ENCODE results near the gene RCBTB2. TPM values are rescaled to one million over a fixed set of nuclear protein-coding genes. Genes with fewer than 3 reads are reported as not detected.
A peak's percentile ranks its signal among the peaks of the same experiment; 100 is the strongest.

Gene RCBTB2
- total and polyA plus RNA-seq, 2 donors (not counting 3 experiments of a cell fraction or from before 2014, with no cell fraction given) = 10.7 to 12.6 TPM

- H4K20me1 ChIP-seq (replicated peaks; ENCODE audit: control insufficient read depth, extremely low read depth, insufficient read depth, low read length) = no peaks in the 10 kb centered on the region
- no peaks in the 10 kb centered on the region for H3K9me1 ChIP-seq (replicated peaks; ENCODE audit: control insufficient read depth, extremely low read depth, insufficient read depth, low read length)
- CTCF ChIA-PET = interaction anchor here (0.9 to 2.3 kb wide), 6 partner anchors 16 to 231 kb away, joined by 3 to 12 read pairs (median 3); no protein-coding TSS in a partner anchor
- H3K36me3 ChIP-seq (ENCODE audit: control insufficient read depth in 2 of 2, extremely low read depth in 1 of 2, insufficient read depth in 2 of 2, low read length in 2 of 2) = no peaks in the 10 kb centered on the region
- FAIRE-seq (peak; percentile 47), DNase-seq (ENCODE audit: low read depth, low spot score) (peak; percentile 55)
- H3K27ac ChIP-seq (ENCODE audit: insufficient read depth, low read depth, low read length) = no peak overlapping the region
- H3K9me3 ChIP-seq (replicated peaks; ENCODE audit: control insufficient read depth, insufficient read depth, low read length) = no peaks in the 10 kb centered on the region
- intact Hi-C loops (cut with micrococcal nuclease) = no loop called here
- H3K4me1 ChIP-seq (ENCODE audit: control insufficient read depth, extremely low read depth, insufficient read depth, low read length) = peaks cover 9% of the 10 kb centered on the region
- no peak overlapping the region for H3K9ac ChIP-seq (replicated peaks; ENCODE audit: extremely low read depth, insufficient read depth, low read length)
- no peak overlapping the region for H3K4me3 ChIP-seq (replicated peaks in 1 of 3; ENCODE audit: insufficient read depth in 1 of 3, low read depth in 1 of 3, low read length in 3 of 3)
- H3K4me2 ChIP-seq (ENCODE audit: insufficient read depth, low read length) = peak overlapping the region; percentile 9
- POLR2A ChIA-PET = interaction anchor here (1.0 kb wide), 1 partner anchor 32 kb away, joined by 3 read pairs; the partner anchor contains the start of gene RCBTB2
- dilution Hi-C loops (cut with MboI; ENCODE audit: extremely low pct_ligation_motif_present, low sequenced_read_pairs) = no loop called here
- TF ChIP-seq FOS (IDR thresholded peaks at IDR 0.05; ENCODE audit: borderline replicate concordance, insufficient read depth, low read length) (peak; percentile 30), JUN (IDR thresholded peaks at IDR 0.05; ENCODE audit: borderline replicate concordance, insufficient read depth, insufficient read length, low read depth) (peak; percentile 23), POLR2AphosphoS5 (IDR thresholded peaks at IDR 0.05; ENCODE audit: insufficient read depth, low read depth, low read length) (no peak), POLR2A (IDR thresholded peaks at IDR 0.05; ENCODE audit: low read depth, low read length) (no peak), EZH2 (IDR thresholded peaks at IDR 0.05; ENCODE audit: borderline replicate concordance, low read depth, low read length, severe bottlenecking) (no peak), MYC (IDR thresholded peaks at IDR 0.05; ENCODE audit: low read depth, low read length) (no peak), GATA2 (IDR thresholded peaks at IDR 0.05; ENCODE audit: insufficient read depth, insufficient read length, low read depth, low read length) (peak; percentile 26)
- TF ChIP-seq, protein P1, sequence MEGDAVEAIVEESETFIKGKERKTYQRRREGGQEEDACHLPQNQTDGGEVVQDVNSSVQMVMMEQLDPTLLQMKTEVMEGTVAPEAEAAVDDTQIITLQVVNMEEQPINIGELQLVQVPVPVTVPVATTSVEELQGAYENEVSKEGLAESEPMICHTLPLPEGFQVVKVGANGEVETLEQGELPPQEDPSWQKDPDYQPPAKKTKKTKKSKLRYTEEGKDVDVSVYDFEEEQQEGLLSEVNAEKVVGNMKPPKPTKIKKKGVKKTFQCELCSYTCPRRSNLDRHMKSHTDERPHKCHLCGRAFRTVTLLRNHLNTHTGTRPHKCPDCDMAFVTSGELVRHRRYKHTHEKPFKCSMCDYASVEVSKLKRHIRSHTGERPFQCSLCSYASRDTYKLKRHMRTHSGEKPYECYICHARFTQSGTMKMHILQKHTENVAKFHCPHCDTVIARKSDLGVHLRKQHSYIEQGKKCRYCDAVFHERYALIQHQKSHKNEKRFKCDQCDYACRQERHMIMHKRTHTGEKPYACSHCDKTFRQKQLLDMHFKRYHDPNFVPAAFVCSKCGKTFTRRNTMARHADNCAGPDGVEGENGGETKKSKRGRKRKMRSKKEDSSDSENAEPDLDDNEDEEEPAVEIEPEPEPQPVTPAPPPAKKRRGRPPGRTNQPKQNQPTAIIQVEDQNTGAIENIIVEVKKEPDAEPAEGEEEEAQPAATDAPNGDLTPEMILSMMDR (IDR thresholded peaks at IDR 0.05; ENCODE audit: extremely low read depth in 1 of 2, insufficient read depth in 1 of 2, low read depth in 1 of 2, low read length in 2 of 2) = no peak
- TF ChIP-seq, protein P2, sequence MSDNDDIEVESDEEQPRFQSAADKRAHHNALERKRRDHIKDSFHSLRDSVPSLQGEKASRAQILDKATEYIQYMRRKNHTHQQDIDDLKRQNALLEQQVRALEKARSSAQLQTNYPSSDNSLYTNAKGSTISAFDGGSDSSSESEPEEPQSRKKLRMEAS (IDR thresholded peaks at IDR 0.05; ENCODE audit: insufficient read depth, insufficient read length) = no peak
- H3K27me3 ChIP-seq (ENCODE audit: control insufficient read depth in 2 of 2, insufficient read depth in 2 of 2, low read length in 2 of 2) = no peaks in the 10 kb centered on the region
- no peak overlapping the region for H2AFZ ChIP-seq (ENCODE audit: low read depth, low read length)
- H3K79me2 ChIP-seq (ENCODE audit: control insufficient read depth, insufficient read depth, low read length) = no peaks in the 10 kb centered on the region
- no TSS peak for BruUV-seq (replicated peaks)
Measured at GRCh38 chr13:48564056-48564455, 31.2 kb upstream of the RCBTB2 start.

Measured in endothelial cell of umbilical vein (primary cell).